ENCODE measurements around the gene LAPTM4A. TPM values are rescaled to one million over a fixed set of nuclear protein-coding genes. Genes with fewer than 3 reads are reported as not detected.

LAPTM4A gene
- total RNA-seq, 2 donors from 2014 or later: 285 to 291 TPM

DNA sequence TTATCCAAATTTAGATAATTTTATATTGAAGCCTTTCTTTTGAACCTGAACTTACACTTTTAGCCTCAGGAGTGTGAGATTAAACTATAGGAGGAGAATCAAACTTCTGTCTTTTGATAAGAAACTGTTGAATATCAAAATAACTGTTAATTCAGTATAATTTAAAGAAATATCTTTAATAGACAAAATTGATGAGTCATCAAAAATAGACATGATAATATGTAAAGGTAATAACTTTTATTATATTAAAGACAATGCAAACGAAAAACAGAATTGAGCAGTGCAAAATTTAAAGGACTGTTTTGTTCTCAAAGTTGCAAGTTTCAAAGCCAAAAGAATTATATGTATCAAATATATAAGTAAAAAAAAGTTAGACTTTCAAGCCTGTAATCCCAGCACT is 59.5 kb downstream of the LAPTM4A start:
- Mint-ChIP-seq H3K36me3 (ENCODE audit: low read depth) (peaks cover 12% of the 10 kb centered on the region), H3K27ac (no peak overlapping the region), H3K4me1 (peaks cover 23% of the 10 kb centered on the region), H3K27me3 (ENCODE audit: insufficient read depth) (no peaks in the 10 kb centered on the region), H3K9me3 (no peaks in the 10 kb centered on the region), H3K4me3 (no peak overlapping the region)
- H3K9ac ChIP-seq (ENCODE audit: extremely low read depth, low read length, poor library complexity, severe bottlenecking): no peak overlapping the region
- TF ChIP-seq, protein P1, sequence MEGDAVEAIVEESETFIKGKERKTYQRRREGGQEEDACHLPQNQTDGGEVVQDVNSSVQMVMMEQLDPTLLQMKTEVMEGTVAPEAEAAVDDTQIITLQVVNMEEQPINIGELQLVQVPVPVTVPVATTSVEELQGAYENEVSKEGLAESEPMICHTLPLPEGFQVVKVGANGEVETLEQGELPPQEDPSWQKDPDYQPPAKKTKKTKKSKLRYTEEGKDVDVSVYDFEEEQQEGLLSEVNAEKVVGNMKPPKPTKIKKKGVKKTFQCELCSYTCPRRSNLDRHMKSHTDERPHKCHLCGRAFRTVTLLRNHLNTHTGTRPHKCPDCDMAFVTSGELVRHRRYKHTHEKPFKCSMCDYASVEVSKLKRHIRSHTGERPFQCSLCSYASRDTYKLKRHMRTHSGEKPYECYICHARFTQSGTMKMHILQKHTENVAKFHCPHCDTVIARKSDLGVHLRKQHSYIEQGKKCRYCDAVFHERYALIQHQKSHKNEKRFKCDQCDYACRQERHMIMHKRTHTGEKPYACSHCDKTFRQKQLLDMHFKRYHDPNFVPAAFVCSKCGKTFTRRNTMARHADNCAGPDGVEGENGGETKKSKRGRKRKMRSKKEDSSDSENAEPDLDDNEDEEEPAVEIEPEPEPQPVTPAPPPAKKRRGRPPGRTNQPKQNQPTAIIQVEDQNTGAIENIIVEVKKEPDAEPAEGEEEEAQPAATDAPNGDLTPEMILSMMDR (conservative IDR thresholded peaks at IDR 0.05): no peak
- no peak overlapping the region for H3K4me3 ChIP-seq (ENCODE audit: low read length)
- H3K9me3 ChIP-seq (ENCODE audit: control insufficient read depth, low read length): no peaks in the 10 kb centered on the region
- H3K27me3 ChIP-seq (ENCODE audit: control insufficient read depth, insufficient read depth, low read length, poor library complexity, severe bottlenecking): no peaks in the 10 kb centered on the region
- WGBS, 2 experiments (ENCODE audit: insufficient coverage in 1 of 2, insufficient read length in 1 of 2): no CpG with 5 or more reads among the region's 1 CpG
- DNase-seq: no peak
- no peaks in the 10 kb centered on the region for H3K4me1 ChIP-seq (ENCODE audit: control insufficient read depth, insufficient read depth, low read length)
- H3K27ac ChIP-seq (ENCODE audit: low read depth, low read length): no peak overlapping the region
- peaks cover 5% of the 10 kb centered on the region for H3K36me3 ChIP-seq (ENCODE audit: control insufficient read depth, insufficient read depth, low read length)

GRCh38 chr2:19990416-19990728 is 61.1 kb downstream of the LAPTM4A start:
- no peak overlapping the region for H3K9ac ChIP-seq (ENCODE audit: extremely low read depth, low read length, poor library complexity, severe bottlenecking)
- peak overlapping the region; percentile 91 for H3K4me3 ChIP-seq (ENCODE audit: low read length)
- H3K9me3 Mint-ChIP-seq: no peaks in the 10 kb centered on the region
- H3K4me3 Mint-ChIP-seq: peak overlapping the region; percentile 79
- TF ChIP-seq, protein P1 (conservative IDR thresholded peaks at IDR 0.05): no peak
- no peaks in the 10 kb centered on the region for H3K27me3 Mint-ChIP-seq (ENCODE audit: insufficient read depth)
- H3K27ac Mint-ChIP-seq: no peak overlapping the region
- peaks cover 20% of the 10 kb centered on the region for H3K36me3 Mint-ChIP-seq (ENCODE audit: low read depth)
- WGBS, 2 experiments (ENCODE audit: insufficient coverage in 1 of 2, insufficient read length in 1 of 2): 23 to 72% methylated on average over 5 to 10 of the region's 10 CpGs
- no peak overlapping the region for H3K27ac ChIP-seq (ENCODE audit: low read depth, low read length)
- H3K4me1 Mint-ChIP-seq: peaks cover 23% of the 10 kb centered on the region
- no peak for DNase-seq
- H3K4me1 ChIP-seq (ENCODE audit: control insufficient read depth, insufficient read depth, low read length): no peaks in the 10 kb centered on the region
- no peaks in the 10 kb centered on the region for H3K9me3 ChIP-seq (ENCODE audit: control insufficient read depth, low read length)
- H3K36me3 ChIP-seq (ENCODE audit: control insufficient read depth, insufficient read depth, low read length): no peaks in the 10 kb centered on the region
- no peaks in the 10 kb centered on the region for H3K27me3 ChIP-seq (ENCODE audit: control insufficient read depth, insufficient read depth, low read length, poor library complexity, severe bottlenecking)

GRCh38 chr2:19989667-19990415 is 61.6 kb downstream of the LAPTM4A start, which contains the start of gene WDR35:
Gene WDR35 (minus strand): TSS chr2:19990105. CDS start chr2:19990015, 90 bp downstream.
- TF ChIP-seq, protein P1 (conservative IDR thresholded peaks at IDR 0.05): no peak
- Histone ChIP-seq H3K4me1 (ENCODE audit: control insufficient read depth, insufficient read depth, low read length) (no peaks in the 10 kb centered on the region), H3K27me3 (ENCODE audit: control insufficient read depth, insufficient read depth, low read length, poor library complexity, severe bottlenecking) (no peaks in the 10 kb centered on the region), H3K27ac (ENCODE audit: low read depth, low read length) (peak within 1 kb of the TSS; percentile 30), H3K9ac (ENCODE audit: extremely low read depth, low read length, poor library complexity, severe bottlenecking) (peak within 1 kb of the TSS; percentile 31), H3K36me3 (ENCODE audit: control insufficient read depth, insufficient read depth, low read length) (no peaks in the 10 kb centered on the region), H3K4me3 (ENCODE audit: low read length) (peak within 1 kb of the TSS; percentile 91), H3K9me3 (ENCODE audit: control insufficient read depth, low read length) (no peaks in the 10 kb centered on the region)
- DNase-seq: peak; percentile 98
- Mint-ChIP-seq H3K4me1 (peaks cover 23% of the 10 kb centered on the region), H3K27ac (peak within 1 kb of the TSS; percentile 37), H3K4me3 (peak within 1 kb of the TSS; percentile 79), H3K9me3 (no peaks in the 10 kb centered on the region), H3K36me3 (ENCODE audit: low read depth) (peaks cover 20% of the 10 kb centered on the region), H3K27me3 (ENCODE audit: insufficient read depth) (no peaks in the 10 kb centered on the region)
- 0% methylated on average over 39 to 70 of the region's 70 CpGs for WGBS, 2 experiments (ENCODE audit: insufficient coverage in 1 of 2, insufficient read length in 1 of 2)

Measured in endodermal cell (in vitro differentiated cells).